Fibroblast of skin of right biceps (primary cell): ENCODE data around the gene CCDC88B.

Experiments
- DNase-seq: peaks from one replicate; pipeline ENCODE4 v3.0.0-alpha.2; 2013

CCDC88B gene

GRCh38 chr11:64339754-64340408 is at the start of gene CCDC88B:
Gene CCDC88B (plus strand): TSS chr11:64340204. CDS start chr11:64340267, 63 bp downstream.
- DNase-seq = no peak

GRCh38 chr11:64290352-64291261 is 49.4 kb upstream of the CCDC88B start:
- no peak for DNase-seq

GRCh38 chr11:64291262-64291751 is 48.7 kb upstream of the CCDC88B start, which contains the start of gene KCNK4:
Gene KCNK4 (plus strand): TSS chr11:64291302. CDS start chr11:64293019, 1,717 bp downstream.
- no peak for DNase-seq

GRCh38 chr11:64291752-64292459 is 48.1 kb upstream of the CCDC88B start:
- no peak for DNase-seq

GRCh38 chr11:64292460-64293254 is 47.3 kb upstream of the CCDC88B start:
- DNase-seq = no peak

- no peak for DNase-seq
Observed at GRCh38 chr11:64294774-64295173, 45.2 kb upstream of the CCDC88B start.

- DNase-seq = no peak
Observed at GRCh38 chr11:64295760-64296159, 44.2 kb upstream of the CCDC88B start.

- DNase-seq = no peak
Observed at GRCh38 chr11:64296236-64296635, 43.8 kb upstream of the CCDC88B start.

- no peak for DNase-seq
Observed at GRCh38 chr11:64296830-64297698, 42.9 kb upstream of the CCDC88B start.

- DNase-seq = no peak
Observed at GRCh38 chr11:64297699-64298358, 42.2 kb upstream of the CCDC88B start.

GRCh38 chr11:64298966-64299846 is 40.8 kb upstream of the CCDC88B start:
- DNase-seq = no peak

GRCh38 chr11:64299847-64300648 is 40.0 kb upstream of the CCDC88B start, which contains the start of gene CATSPERZ:
Gene CATSPERZ (plus strand): TSS chr11:64300358. CDS start chr11:64300411, 53 bp downstream.
- DNase-seq = no peak

- no peak for DNase-seq
Observed at GRCh38 chr11:64303109-64304031, 36.6 kb upstream of the CCDC88B start.

- DNase-seq = no peak
Observed at GRCh38 chr11:64304032-64304315, 36.0 kb upstream of the CCDC88B start.

GRCh38 chr11:64304316-64305072 is 35.5 kb upstream of the CCDC88B start:
- DNase-seq = peak; percentile 86

GRCh38 chr11:64305075-64305690 is 34.8 kb upstream of the CCDC88B start, which contains the start of gene ESRRA:
Gene ESRRA (plus strand): TSS chr11:64305524. CDS start chr11:64307180, 1,656 bp downstream.
- DNase-seq = peak; percentile 97
